ENCODE results near the gene EXOC4.
A peak's percentile ranks its signal among the peaks of the same experiment; 100 is the strongest.

The EXOC4 gene

GRCh38 chr7:133395551-133395950 lies 142.7 kb downstream of the EXOC4 start:
- TF ChIP-seq GATA3 (IDR thresholded peaks at IDR 0.05; ENCODE audit: low read depth, low read length) (no peak), GATA2 (IDR thresholded peaks at IDR 0.05; ENCODE audit: low read depth, low read length) (no peak)

GRCh38 chr7:133398506-133398905 lies 145.6 kb downstream of the EXOC4 start:
- TF ChIP-seq GATA2 (IDR thresholded peaks at IDR 0.05; ENCODE audit: low read depth, low read length), result no peak
- TF ChIP-seq GATA3 (IDR thresholded peaks at IDR 0.05; ENCODE audit: low read depth, low read length), result no peak

- TF ChIP-seq GATA3 (IDR thresholded peaks at IDR 0.05; ENCODE audit: low read depth, low read length) (no peak), GATA2 (IDR thresholded peaks at IDR 0.05; ENCODE audit: low read depth, low read length) (no peak)
Observed at GRCh38 chr7:133401225-133401624, 148.3 kb downstream of the EXOC4 start.

DNA sequence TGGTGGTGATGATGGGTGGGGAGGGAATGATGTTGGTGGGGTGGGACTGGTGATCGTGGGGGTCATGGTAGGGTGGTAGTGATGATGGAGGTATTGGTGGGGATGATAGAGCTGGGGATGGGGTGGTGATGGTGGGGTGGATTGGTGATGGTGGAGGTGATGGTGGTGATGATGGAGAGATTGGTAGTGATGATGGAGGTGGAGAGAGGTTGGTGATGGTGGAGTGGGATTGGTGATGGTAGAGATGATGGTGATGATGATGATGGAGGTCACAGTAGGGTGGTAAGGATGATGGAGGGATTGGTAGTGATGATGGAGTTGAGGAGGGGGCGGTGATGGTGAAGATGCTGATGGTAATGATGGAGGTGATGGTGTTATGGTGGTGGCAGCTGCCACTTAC lies 155.3 kb downstream of the EXOC4 start:
- TF ChIP-seq GATA3 (IDR thresholded peaks at IDR 0.05; ENCODE audit: low read depth, low read length) (no peak), GATA2 (IDR thresholded peaks at IDR 0.05; ENCODE audit: low read depth, low read length) (no peak)

DNA sequence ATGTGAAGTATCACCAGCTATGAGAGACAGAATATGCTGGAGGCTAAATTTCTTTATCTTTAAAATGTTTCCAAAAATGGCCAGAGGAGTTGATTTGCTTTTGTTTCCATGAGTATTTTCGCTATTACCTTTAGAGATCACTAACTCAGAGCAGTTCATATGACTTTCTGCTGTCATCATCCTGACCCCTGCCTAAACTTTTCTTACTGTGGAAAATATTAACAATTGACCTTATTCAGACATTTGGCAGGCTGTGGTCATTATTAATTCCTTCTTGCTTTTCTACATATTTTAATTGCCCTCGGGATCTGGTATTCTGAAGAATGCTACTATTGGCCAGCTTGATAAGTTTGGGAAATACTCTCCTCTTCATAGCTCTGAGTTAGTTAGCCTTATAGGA lies 156.5 kb downstream of the EXOC4 start:
- TF ChIP-seq GATA2 (IDR thresholded peaks at IDR 0.05; ENCODE audit: low read depth, low read length) (no peak), GATA3 (IDR thresholded peaks at IDR 0.05; ENCODE audit: low read depth, low read length) (no peak)

GRCh38 chr7:133409966-133410365 lies 157.1 kb downstream of the EXOC4 start:
- TF ChIP-seq GATA3 (IDR thresholded peaks at IDR 0.05; ENCODE audit: low read depth, low read length) (no peak), GATA2 (IDR thresholded peaks at IDR 0.05; ENCODE audit: low read depth, low read length) (no peak)

GRCh38 chr7:133411395-133411794 lies 158.5 kb downstream of the EXOC4 start:
- peak; percentile 75 for TF ChIP-seq GATA3 (IDR thresholded peaks at IDR 0.05; ENCODE audit: low read depth, low read length)
- TF ChIP-seq GATA2 (IDR thresholded peaks at IDR 0.05; ENCODE audit: low read depth, low read length), result peak; percentile 11; the same call in 1 of the 2 replicates

GRCh38 chr7:133412942-133413341 lies 160.1 kb downstream of the EXOC4 start:
- TF ChIP-seq GATA2 (IDR thresholded peaks at IDR 0.05; ENCODE audit: low read depth, low read length) (no peak), GATA3 (IDR thresholded peaks at IDR 0.05; ENCODE audit: low read depth, low read length) (no peak)

DNA sequence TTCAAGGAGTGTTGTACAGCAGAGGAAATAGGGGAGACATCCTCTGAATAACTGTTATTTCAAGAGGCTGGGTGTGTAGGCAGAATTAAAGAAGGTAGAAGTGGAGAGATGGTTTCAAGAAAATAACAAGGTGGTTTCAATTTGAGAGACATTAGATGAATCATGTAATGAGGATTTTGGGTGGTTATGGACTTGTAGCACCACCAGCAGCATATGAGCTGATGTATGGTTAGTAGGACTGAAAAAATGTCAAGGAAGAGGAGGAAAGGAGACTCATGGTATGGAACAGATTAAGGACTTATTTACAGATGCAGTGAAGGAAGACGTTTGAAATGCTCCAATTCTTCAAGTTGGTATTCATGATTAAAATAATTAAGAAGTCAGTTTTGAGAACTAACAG lies 166.2 kb downstream of the EXOC4 start:
- TF ChIP-seq GATA2 (IDR thresholded peaks at IDR 0.05; ENCODE audit: low read depth, low read length) (no peak), GATA3 (IDR thresholded peaks at IDR 0.05; ENCODE audit: low read depth, low read length) (no peak)

GRCh38 chr7:133423618-133424017 lies 170.7 kb downstream of the EXOC4 start:
- TF ChIP-seq GATA2 (IDR thresholded peaks at IDR 0.05; ENCODE audit: low read depth, low read length) (no peak), GATA3 (IDR thresholded peaks at IDR 0.05; ENCODE audit: low read depth, low read length) (no peak)

DNA sequence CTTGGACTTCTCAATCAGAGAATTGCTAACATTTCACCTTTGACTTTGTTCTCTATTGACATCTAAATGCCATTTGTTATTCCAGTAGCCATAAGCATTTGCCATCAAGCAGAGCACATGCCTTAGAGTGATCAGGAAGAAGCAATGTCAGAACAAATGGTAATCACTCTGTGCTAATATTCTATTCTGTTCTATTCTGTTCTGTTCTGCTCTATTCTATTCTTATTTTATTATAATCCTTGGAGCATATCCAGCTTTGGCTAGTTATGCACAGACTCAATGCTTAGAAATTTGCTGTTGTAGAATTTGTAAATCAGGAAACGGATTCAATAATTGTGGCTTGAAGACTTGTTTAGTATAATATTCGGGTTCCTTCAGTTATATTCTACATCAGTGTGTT lies 175.4 kb downstream of the EXOC4 start:
- TF ChIP-seq GATA3 (IDR thresholded peaks at IDR 0.05; ENCODE audit: low read depth, low read length), result no peak
- TF ChIP-seq GATA2 (IDR thresholded peaks at IDR 0.05; ENCODE audit: low read depth, low read length), result no peak

- TF ChIP-seq GATA2 (IDR thresholded peaks at IDR 0.05; ENCODE audit: low read depth, low read length) (no peak), GATA3 (IDR thresholded peaks at IDR 0.05; ENCODE audit: low read depth, low read length) (no peak)
Observed at GRCh38 chr7:133428876-133429275, 176.0 kb downstream of the EXOC4 start.

DNA sequence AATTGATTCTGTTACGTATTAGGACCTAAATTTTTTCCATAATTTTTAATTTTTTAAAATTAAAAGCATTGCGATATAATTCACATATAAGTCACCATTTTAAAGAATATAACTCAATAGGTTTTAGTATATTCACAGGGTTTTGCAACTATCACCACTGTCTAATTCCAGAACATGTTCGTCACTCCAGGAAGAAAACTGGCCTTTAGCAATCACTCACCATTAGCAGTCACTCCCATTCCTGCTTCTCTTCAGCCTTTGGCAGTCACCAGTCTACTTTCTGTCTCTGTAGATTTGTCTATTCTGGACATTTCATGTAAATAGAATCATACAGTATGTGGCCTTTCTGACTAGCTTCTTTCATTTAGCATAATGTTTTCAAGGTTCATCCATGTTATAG lies 176.5 kb downstream of the EXOC4 start:
- TF ChIP-seq GATA2 (IDR thresholded peaks at IDR 0.05; ENCODE audit: low read depth, low read length), result no peak
- no peak for TF ChIP-seq GATA3 (IDR thresholded peaks at IDR 0.05; ENCODE audit: low read depth, low read length)

GRCh38 chr7:133431134-133431724 lies 178.4 kb downstream of the EXOC4 start:
- TF ChIP-seq GATA2 (IDR thresholded peaks at IDR 0.05; ENCODE audit: low read depth, low read length) (no peak), GATA3 (IDR thresholded peaks at IDR 0.05; ENCODE audit: low read depth, low read length) (no peak)

DNA sequence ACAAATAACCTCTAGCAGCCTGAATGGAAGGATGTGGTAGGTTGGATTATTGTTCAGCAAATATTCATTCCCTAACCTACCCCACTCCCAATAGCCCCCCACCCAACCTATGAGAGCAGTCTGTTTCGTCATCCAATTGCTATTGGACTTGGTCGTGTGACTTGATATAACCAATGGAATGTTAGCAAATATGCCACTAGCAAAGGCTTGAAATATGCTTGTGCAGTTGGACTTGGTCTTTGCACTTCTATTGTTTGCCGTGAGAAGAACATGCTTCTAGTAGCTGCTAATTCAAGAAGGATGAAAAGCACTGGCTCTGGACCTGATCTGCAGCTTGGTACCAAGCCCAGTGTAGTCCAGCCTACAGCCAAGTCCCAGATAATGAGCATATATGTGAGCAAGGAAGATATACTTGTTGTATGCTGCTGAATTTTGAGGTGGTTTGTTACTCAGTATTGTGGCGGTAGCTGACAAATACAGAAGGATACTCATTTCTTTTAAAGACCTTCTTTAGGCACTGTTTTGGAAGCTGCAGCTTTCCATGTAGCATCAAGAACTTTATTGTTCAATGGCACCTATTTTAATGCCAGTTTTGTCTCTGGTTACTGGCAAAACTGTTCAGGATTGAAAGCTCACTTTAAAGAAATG lies 180.4 kb downstream of the EXOC4 start:
- no peak for TF ChIP-seq GATA3 (IDR thresholded peaks at IDR 0.05; ENCODE audit: low read depth, low read length)
- TF ChIP-seq GATA2 (IDR thresholded peaks at IDR 0.05; ENCODE audit: low read depth, low read length), result no peak

All from SH-SY5Y (cell line).